DMS114 treated with DMSO at 0.1 percent for 48 hours (cell line): ENCODE measurements around the gene SSMEM1.
A peak's percentile ranks its signal among the peaks of the same experiment; 100 is the strongest.
"Not testable (repeated sequence)": the region's sequence is repeated elsewhere in the genome, so short reads cannot be mapped to it uniquely, and the experiment has no call there.

Experiments used
- DNase-seq: peaks from one replicate; lab custom pipeline; 2025; ENCODE audit not compliant: unreplicated experiment; lab: John Stamatoyannopoulos, UW

SSMEM1 gene

DNA sequence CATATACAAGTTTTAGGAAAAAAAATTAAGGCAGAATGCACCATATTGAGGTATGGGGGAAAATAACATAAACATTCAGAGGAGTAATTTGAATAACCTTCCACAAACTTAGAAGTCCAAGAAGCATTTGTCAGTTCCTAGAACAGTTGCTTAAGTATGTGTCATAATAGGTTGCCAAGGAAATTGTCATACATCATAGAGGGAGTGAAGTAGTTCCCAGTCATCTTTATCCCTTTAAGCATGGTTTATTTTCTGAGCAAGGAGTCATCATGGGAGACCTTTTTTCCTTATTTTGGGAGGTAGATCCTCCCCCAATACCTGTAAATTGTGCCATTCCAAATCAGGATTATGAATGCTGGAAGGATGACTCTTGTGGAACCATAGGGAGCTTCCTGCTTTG lies at the start of gene SSMEM1:
SSMEM1 (plus strand) TSS at position 219 of the 400 bp plus-strand sequence; CDS start at position 270, 51 bp downstream.
- DNase-seq, result no peak

DNA sequence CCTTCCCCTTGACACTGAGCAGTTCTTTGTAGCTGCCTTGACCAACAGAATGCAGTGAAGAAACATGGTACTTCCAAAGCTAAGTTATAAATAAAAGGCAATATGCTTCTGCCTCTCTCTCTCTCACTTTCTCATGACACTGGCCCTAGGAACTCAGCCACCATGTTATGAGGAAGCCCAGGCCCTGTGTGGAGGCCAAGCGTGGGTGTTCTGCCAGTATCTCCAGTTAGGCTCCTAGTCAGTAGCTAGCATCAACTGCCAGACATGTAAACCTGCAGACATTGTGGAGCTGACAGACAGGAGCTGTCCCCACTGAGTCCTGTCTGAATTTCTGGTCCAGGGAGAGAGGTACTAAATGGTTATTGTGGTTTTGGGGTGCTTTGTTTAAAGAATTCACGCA lies 47.6 kb upstream of the SSMEM1 start:
- DNase-seq, result no peak

- no peak for DNase-seq
These were observed 47.2 kb upstream of the SSMEM1 start for GRCh38 chr7:130160455-130160854.

DNA sequence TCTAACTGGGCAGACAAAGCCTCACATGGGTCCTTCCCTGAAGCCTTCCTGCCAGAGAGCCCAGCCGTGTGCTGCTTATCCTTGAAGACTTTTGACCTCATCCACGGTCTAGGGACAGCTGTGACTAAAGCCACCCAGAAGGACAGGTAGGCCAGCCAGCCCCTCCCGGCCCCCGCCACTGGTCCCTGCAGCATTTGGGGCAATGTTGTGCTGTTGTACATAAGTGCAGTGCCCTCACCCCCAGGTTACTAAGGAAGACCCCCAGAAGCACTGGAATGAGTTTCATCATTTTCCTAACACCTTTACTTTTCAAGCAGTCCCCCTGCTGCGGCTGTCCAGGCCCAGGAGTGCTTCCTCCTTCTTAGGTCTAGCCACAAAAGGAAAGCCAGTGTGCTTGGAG lies 45.5 kb upstream of the SSMEM1 start:
- DNase-seq, result no peak

DNA sequence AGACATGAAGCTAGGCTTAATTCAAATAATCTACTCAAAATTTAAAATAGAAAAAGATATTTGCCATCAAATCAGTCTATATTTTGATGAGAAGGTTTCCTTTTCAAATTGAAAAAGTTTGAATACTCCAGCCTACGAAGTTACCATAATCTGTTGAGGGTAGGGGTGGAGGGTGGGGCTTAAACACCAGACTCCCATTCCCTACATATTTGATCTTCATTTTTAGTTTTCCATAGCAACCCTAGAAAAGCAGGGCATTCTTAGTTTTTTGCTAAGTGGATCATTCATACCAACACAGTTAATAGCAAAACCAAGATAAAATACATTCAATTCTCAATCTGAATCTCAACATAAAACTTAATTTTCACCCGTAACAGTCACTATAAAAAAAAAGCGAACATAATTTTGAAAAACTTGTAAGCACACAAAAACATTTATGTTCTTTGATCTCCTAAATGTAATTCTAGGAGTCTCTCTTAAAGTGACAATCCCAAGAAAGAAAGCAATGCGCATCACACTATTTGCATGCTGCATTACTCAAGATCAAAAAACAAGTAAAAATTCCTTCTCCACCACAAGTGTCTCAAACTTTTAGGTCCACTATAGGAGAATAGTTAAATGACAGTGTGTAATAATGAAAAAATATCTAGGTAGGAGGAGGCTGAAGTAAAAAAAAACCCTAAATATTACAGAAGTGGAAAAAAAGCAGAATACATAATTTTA lies 33.3 kb upstream of the SSMEM1 start:
- DNase-seq, result no peak

GRCh38 chr7:130178251-130178650 lies 29.4 kb upstream of the SSMEM1 start:
- no peak for DNase-seq

- DNase-seq, result no peak
These were observed 28.0 kb upstream of the SSMEM1 start for GRCh38 chr7:130179631-130180030.

- DNase-seq, result no peak
These were observed 26.9 kb upstream of the SSMEM1 start for GRCh38 chr7:130180571-130181262.

DNA sequence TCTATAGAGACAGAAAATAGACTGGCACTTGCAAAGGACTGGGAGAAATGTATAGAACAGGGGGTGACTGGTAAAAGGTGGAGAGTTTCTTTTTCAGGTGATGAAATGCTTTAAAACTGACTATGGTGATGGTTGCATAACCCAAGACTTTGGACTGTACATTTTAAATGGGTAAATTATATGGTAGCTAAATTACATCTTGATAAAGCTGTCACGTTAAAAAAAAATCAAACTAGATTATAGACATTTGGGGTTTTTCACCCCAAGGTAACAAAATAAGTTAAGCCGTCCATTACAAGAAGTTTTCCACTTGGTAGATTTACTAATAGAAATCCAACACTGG lies 26.4 kb upstream of the SSMEM1 start:
- DNase-seq, result no peak

- no peak for DNase-seq
These were observed 24.7 kb upstream of the SSMEM1 start for GRCh38 chr7:130182990-130183389.

DNA sequence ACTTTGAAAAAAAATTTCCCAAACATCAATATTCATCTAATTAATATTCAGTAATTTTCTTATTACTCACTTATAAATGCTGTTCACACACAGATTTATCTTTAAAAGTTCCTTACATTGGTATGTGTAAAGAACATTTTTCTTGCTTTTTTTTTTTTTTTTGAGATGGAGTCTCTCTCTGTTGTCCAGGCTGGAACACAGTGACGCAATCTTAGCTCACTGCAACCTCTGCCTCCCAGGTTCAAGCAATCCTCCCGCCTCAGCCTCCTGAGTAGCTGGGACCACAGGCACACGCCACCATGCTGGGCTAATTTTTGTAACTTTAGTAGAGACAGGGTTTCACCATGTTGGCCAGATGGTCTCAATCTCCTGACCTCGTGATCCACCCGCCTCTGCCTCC lies 23.3 kb upstream of the SSMEM1 start:
- not testable (repeated sequence) for DNase-seq

DNA sequence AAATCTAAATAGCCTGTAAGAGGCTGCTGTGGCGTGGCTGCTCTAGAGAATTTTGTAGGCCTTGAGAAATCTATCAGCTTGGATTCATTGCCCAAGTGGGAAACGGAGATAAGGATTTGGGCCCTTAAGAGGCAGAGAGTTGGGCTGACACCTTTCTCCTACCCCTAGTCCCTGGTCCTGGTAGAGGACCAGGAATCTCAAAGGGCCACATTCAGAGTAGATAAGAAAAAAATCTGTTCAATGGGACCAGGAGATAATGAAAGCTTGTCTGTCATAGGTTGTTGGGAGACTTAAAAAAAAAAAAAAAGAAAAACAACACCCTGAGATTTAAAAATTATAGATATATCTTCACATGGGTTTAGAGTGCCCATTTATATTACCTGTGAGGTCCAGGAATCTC lies 20.3 kb upstream of the SSMEM1 start:
- DNase-seq, result no peak

- no peak for DNase-seq
These were observed 18.3 kb upstream of the SSMEM1 start for GRCh38 chr7:130189343-130189742.

- DNase-seq, result no peak
These were observed 15.9 kb upstream of the SSMEM1 start for GRCh38 chr7:130191791-130192190.

DNA sequence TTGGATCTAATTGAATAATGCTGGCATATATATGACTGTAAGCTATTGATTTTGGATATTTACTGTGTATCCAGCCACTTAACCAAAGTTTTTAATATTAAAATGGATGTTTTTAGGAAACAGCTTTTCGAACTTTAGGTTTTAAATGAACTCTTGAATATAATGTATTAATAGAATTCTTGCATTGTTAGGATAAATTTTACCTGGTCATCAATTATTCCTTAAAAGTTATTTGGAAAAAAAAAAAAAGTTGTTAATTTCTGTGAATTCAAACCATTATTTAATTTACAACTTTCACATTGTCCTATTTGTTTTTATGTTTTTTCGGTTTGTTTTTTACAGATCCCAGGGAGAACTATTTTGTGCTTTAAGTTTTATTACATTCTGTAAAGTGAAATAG lies 12.3 kb upstream of the SSMEM1 start:
- no peak for DNase-seq

DNA sequence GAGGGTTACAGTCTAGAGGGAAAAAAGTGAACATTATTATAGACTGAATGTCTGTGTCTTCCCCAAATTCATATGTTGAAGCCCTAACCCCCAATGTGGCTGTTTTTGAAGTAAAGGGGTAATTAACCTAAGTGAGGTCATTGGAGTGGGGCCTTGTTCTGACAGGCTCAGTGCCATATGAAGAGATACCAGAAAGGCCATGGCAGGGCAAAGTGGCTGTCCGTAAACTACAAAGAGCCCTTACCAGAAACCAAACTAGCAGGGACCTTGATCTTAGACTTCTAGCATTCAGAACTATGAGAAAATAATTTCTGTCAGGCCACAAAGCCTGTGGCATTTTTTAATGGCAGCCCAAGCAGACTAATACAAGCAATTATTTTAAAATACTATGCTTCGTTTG lies 11.2 kb upstream of the SSMEM1 start:
- DNase-seq, result no peak

GRCh38 chr7:130197094-130197493 lies 10.6 kb upstream of the SSMEM1 start:
- no peak for DNase-seq

- no peak for DNase-seq
These were observed 5.9 kb upstream of the SSMEM1 start for GRCh38 chr7:130201796-130202195.

DNA sequence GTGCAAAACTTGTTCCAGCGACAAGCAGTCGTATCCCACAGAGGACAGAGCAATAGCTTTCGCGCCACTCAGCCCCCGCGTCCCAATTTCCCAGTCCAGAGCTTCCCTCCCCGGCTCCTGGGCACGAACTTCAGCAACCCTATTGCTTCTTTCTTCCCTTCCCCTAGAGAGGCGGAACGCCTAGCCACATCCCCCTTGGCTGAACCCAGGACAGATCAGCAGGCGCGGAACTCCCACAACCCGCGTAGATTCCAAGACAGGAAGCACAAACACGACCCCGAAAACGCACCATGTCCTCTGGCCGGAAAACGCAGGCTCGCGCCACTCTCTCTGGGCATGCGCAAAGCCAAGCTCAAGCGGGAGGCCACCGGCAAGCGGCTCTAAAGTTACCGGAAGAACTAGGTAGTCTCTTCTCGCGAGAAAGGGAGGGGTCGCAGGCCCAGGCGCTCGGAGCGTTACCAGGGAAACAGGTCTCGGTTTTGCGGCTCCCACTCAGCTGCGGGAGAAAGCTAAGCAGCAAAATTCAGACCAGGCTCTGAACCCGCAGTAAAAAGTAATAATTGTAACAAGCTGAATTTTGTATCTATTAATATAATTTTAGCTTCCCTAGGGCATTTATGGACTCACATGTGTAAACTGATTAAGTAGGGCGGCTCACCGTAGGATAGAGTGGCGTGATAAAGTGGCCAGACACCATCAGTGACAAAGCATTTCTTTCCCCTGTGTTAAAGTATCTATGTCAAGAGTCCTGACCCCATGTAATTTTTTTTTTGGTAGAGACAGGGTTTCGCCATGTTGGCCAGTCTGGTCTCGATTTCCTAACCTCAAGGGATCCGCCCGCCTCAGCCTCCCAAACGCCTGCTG lies 2.3 kb upstream of the SSMEM1 start, which contains the start of gene TMEM209:
TMEM209 (minus strand) TSS at position 323 of the 864 bp plus-strand sequence; CDS start at position 292, 31 bp downstream.
- peak; percentile 94 for DNase-seq

- DNase-seq, result no peak
These were observed 627 bp upstream of the SSMEM1 start for GRCh38 chr7:130207033-130207432.

DNA sequence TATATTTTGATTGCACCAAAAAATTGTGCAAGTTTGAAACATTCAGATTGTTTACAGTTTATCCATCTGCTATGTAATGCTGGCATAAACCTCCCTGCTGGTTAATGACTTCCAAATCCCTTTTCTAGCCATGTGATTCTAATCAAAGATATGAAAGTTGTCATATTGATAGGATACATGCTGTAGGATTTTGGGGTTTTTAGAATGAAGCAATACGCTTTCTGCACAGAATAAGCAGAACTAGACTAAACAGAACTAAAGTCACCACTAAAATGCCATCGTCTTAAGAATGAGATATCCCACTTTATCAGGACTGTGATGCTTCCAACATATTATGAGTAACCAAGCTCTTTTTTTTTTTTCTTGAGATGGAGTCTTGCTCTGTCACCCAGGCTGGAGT lies 856 bp downstream of the SSMEM1 start:
- DNase-seq, result no peak
